Activated CD4-positive, alpha-beta T cell treated with anti-CD3 and anti-CD28 coated beads, Interleukin-2, amount 10 ng/mL, durations not matched to agents 7 days and 5 days (primary cell): Measurements from ENCODE around the gene ZFHX3. TPM values are rescaled to one million over a fixed set of nuclear protein-coding genes. Genes with fewer than 3 reads are reported as not detected.

ENCODE experiments used
- CTCF ChIA-PET: fragments of 350-600 bp; sonication (Branson Sonifier 250); formaldehyde crosslinking; loops from one replicate; lab custom pipeline; 2021; ENCODE audit warnings: antibody characterized with exemption; lab: Charles Lee
- POLR2A ChIA-PET: fragments of 350-600 bp; sonication (Branson Sonifier 250); formaldehyde crosslinking; loops from one replicate; lab custom pipeline; 2021; ENCODE audit warnings: antibody characterized with exemption; lab: Charles Lee
- DNase-seq: peaks from one replicate; pipeline ENCODE4 v3.0.0-alpha.2; 2020
- H3K27ac Mint-ChIP-seq: one replicate; pipeline ENCODE4 v1.8.0; 2021; ENCODE audit warnings: mild to moderate bottlenecking, moderate library complexity, mixed read lengths
- H3K27me3 Mint-ChIP-seq: one replicate; pipeline ENCODE4 v1.8.0; 2021; ENCODE audit warnings: mixed read lengths
- H3K36me3 Mint-ChIP-seq: one replicate; pipeline ENCODE4 v1.8.0; 2021; ENCODE audit warnings: low read depth, mixed read lengths
- H3K4me1 Mint-ChIP-seq: one replicate; pipeline ENCODE4 v1.8.0; 2021; ENCODE audit warnings: mixed read lengths
- H3K4me3 Mint-ChIP-seq: one replicate; pipeline ENCODE4 v1.8.0; 2021; ENCODE audit warnings: mild to moderate bottlenecking, moderate library complexity, mixed read lengths
- H3K9me3 Mint-ChIP-seq: one replicate; pipeline ENCODE4 v1.8.0; 2021; ENCODE audit warnings: mixed read lengths
- total RNA-seq, 2 experiments: library from RNA; stranded (reverse); gene quantifications; one replicate each; pipeline ENCODE4 v1.2.3, GENCODE V29; 2021

ZFHX3 gene
- total RNA-seq, 2 experiments from 2014 or later = 1.5 to 1.6 TPM

GRCh38 chr16:72850021-72850420, 197.9 kb downstream of the ZFHX3 start:
- Mint-ChIP-seq H3K4me1 (peaks cover 20% of the 10 kb centered on the region), H3K4me3 (no peak overlapping the region), H3K27me3 (peaks cover 14% of the 10 kb centered on the region), H3K27ac (no peak overlapping the region), H3K36me3 (no peaks in the 10 kb centered on the region), H3K9me3 (peaks cover 3% of the 10 kb centered on the region)
- CTCF ChIA-PET = interaction anchor here (0.6 to 1.3 kb wide), 3 partner anchors 17 to 246 kb away, joined by 3 to 4 read pairs (median 4); no protein-coding TSS in a partner anchor
- DNase-seq = no peak
- POLR2A ChIA-PET = no interaction called here

GRCh38 chr16:72848759-72849664, 198.9 kb downstream of the ZFHX3 start:
- no peaks in the 10 kb centered on the region for H3K36me3 Mint-ChIP-seq
- peaks cover 14% of the 10 kb centered on the region for H3K27me3 Mint-ChIP-seq
- peaks cover 3% of the 10 kb centered on the region for H3K9me3 Mint-ChIP-seq
- no peak overlapping the region for H3K4me3 Mint-ChIP-seq
- DNase-seq = no peak
- H3K4me1 Mint-ChIP-seq = peaks cover 27% of the 10 kb centered on the region
- H3K27ac Mint-ChIP-seq = peak overlapping the region; percentile 68
- ChIA-PET POLR2A (no interaction called here), CTCF (interaction anchor here (0.5 to 1.3 kb wide), 2 partner anchors 16 to 1443 kb away, joined by 4 to 5 read pairs; no protein-coding TSS in a partner anchor)

GRCh38 chr16:72848028-72848400, 199.9 kb downstream of the ZFHX3 start:
- POLR2A ChIA-PET = no interaction called here
- DNase-seq = no peak
- Mint-ChIP-seq H3K4me3 (no peak overlapping the region), H3K27ac (no peak overlapping the region), H3K4me1 (peaks cover 25% of the 10 kb centered on the region), H3K36me3 (no peaks in the 10 kb centered on the region), H3K9me3 (peaks cover 3% of the 10 kb centered on the region), H3K27me3 (peaks cover 9% of the 10 kb centered on the region)
- CTCF ChIA-PET = interaction anchor here (1.0 kb wide), 1 partner anchor 13 kb away, joined by 3 read pairs; no protein-coding TSS in a partner anchor

DNA sequence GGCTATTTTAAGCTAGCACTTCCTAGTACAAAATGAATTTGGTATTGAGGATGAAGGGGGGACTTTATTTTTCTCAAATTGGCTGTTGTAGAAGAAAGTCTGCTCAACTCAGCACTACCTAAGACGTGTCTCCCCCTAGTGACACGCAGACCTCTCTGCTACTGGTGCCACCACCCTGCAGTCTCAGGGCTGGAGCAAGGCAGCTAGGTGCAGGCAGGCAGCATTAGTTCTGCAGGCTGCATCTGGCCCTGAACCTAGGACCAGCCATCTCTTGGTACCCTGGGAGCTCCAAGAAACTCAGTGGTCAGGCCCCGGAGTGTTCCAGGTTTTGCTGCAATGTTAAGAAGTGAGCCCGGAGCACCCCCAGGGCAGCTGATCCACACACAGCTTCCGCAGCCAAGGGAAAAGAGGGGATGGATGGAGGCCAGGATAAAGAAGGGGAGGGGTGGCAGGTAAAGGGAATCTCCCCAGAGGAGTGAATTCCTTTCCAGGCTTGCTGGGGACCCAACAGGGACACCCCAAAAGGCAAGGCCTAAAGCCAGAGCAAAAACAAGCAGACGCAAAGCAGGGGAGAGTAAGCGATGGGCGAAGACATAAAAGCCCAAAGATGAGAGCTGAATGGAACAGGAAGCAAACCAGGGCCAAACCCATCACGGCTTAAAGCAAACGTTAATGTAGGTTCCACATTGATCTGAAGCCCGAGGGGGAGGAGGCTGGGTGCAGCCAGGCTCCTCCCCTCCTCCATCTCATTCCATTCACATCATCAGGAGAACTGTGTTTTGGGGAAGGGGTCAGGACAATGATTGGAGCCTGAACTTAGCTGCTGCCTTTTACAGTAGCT, 200.5 kb downstream of the ZFHX3 start:
- peaks cover 25% of the 10 kb centered on the region for H3K4me1 Mint-ChIP-seq
- H3K9me3 Mint-ChIP-seq = no peaks in the 10 kb centered on the region
- POLR2A ChIA-PET = no interaction called here
- no peak overlapping the region for H3K4me3 Mint-ChIP-seq
- H3K27me3 Mint-ChIP-seq = peaks cover 8% of the 10 kb centered on the region
- CTCF ChIA-PET = interaction anchor here (0.5 to 1.0 kb wide), 2 partner anchors 12 to 158 kb away, joined by 3 to 4 read pairs; no protein-coding TSS in a partner anchor
- H3K36me3 Mint-ChIP-seq = no peaks in the 10 kb centered on the region
- peak overlapping the region; percentile 46 for H3K27ac Mint-ChIP-seq
- DNase-seq = peak; percentile 44

DNA sequence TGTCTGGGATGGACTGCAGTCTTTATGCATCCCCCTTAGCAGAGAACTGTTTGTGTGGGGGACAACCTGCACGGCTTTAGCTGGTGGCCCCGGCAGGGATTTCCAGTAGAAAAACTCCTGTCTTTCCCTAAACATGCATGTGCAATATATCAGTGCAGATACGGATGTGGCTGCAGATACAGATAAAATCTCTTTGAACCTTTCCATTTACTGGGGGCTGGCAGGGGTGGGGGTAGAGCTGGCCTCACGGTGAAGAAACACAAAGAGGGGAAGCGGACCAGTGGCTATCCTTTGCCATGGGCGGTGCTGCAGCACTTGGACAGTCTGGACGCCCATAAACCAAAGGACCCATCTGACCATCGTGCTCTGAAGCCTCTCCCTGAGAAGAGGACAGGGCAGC, 201.3 kb downstream of the ZFHX3 start:
- H3K4me1 Mint-ChIP-seq = peaks cover 25% of the 10 kb centered on the region
- no peaks in the 10 kb centered on the region for H3K36me3 Mint-ChIP-seq
- CTCF ChIA-PET = no interaction called here

GRCh38 chr16:72845322-72846020, 202.5 kb downstream of the ZFHX3 start:
- Mint-ChIP-seq H3K9me3 (no peaks in the 10 kb centered on the region), H3K36me3 (no peaks in the 10 kb centered on the region), H3K4me3 (no peak overlapping the region), H3K27ac (no peak overlapping the region), H3K4me1 (peaks cover 25% of the 10 kb centered on the region), H3K27me3 (peaks cover 8% of the 10 kb centered on the region)
- no peak for DNase-seq
- POLR2A ChIA-PET = no interaction called here
- CTCF ChIA-PET = interaction anchor here (0.5 to 0.6 kb wide), 2 partner anchors 291 to 1450 kb away, joined by 3 read pairs; no protein-coding TSS in a partner anchor

More for the DNA sequence above, 201.3 kb downstream of the ZFHX3 start:
- Mint-ChIP-seq H3K4me3 (no peak overlapping the region), H3K27me3 (peaks cover 7% of the 10 kb centered on the region), H3K27ac (no peak overlapping the region), H3K9me3 (no peaks in the 10 kb centered on the region)
- no peak for DNase-seq
- POLR2A ChIA-PET = no interaction called here

- H3K9me3 Mint-ChIP-seq = no peaks in the 10 kb centered on the region
- CTCF ChIA-PET = interaction anchor here (2.6 kb wide), 1 partner anchor 12 kb away, joined by 10 read pairs; no protein-coding TSS in a partner anchor
- H3K4me1 Mint-ChIP-seq = peaks cover 25% of the 10 kb centered on the region
- POLR2A ChIA-PET = no interaction called here
- no peak for DNase-seq
- no peaks in the 10 kb centered on the region for H3K36me3 Mint-ChIP-seq
- H3K27ac Mint-ChIP-seq = peak overlapping the region; percentile 54
- H3K27me3 Mint-ChIP-seq = peaks cover 10% of the 10 kb centered on the region
- H3K4me3 Mint-ChIP-seq = no peak overlapping the region
These were observed 203.6 kb downstream of the ZFHX3 start for GRCh38 chr16:72844225-72844920.

- no peak for DNase-seq
- peaks cover 25% of the 10 kb centered on the region for H3K4me1 Mint-ChIP-seq
- H3K9me3 Mint-ChIP-seq = no peaks in the 10 kb centered on the region
- no peak overlapping the region for H3K4me3 Mint-ChIP-seq
- peak overlapping the region; percentile 2 for H3K27ac Mint-ChIP-seq
- ChIA-PET POLR2A (no interaction called here), CTCF (no interaction called here)
- H3K36me3 Mint-ChIP-seq = no peaks in the 10 kb centered on the region
- peaks cover 10% of the 10 kb centered on the region for H3K27me3 Mint-ChIP-seq
These were observed 206.4 kb downstream of the ZFHX3 start for GRCh38 chr16:72841506-72841905.

GRCh38 chr16:72840631-72841381, 207.1 kb downstream of the ZFHX3 start:
- DNase-seq = no peak
- ChIA-PET CTCF (interaction anchor here (0.6 kb wide), 1 partner anchor 1225 kb away, joined by 3 read pairs; no protein-coding TSS in a partner anchor), POLR2A (no interaction called here)
- no peaks in the 10 kb centered on the region for H3K9me3 Mint-ChIP-seq
- H3K27me3 Mint-ChIP-seq = peaks cover 10% of the 10 kb centered on the region
- no peak overlapping the region for H3K27ac Mint-ChIP-seq
- H3K4me3 Mint-ChIP-seq = no peak overlapping the region
- H3K4me1 Mint-ChIP-seq = peaks cover 24% of the 10 kb centered on the region
- no peaks in the 10 kb centered on the region for H3K36me3 Mint-ChIP-seq

DNA sequence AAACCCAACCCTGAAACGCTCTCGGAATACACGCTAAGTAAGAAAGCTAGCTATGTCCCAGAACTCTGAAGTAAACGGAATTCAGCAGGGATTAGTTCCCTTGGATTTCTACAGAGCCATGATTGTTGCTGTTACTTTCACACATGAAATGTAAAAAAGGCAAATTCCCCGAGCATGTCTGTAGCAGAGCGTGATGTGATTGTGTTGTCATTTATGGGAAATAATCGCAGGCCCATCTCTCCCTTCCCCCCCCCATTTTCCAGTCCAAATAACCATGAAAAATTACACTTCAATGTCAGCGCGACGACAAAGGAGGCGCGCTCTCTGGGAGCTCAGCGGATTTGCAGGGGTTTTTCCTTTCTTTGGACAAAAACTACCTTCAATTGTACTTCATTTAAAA, 209.0 kb downstream of the ZFHX3 start:
- Mint-ChIP-seq H3K27ac (no peak overlapping the region), H3K4me1 (peaks cover 7% of the 10 kb centered on the region), H3K36me3 (no peaks in the 10 kb centered on the region), H3K9me3 (no peaks in the 10 kb centered on the region), H3K4me3 (no peak overlapping the region), H3K27me3 (peaks cover 10% of the 10 kb centered on the region)
- ChIA-PET CTCF (no interaction called here), POLR2A (no interaction called here)
- DNase-seq = no peak

DNA sequence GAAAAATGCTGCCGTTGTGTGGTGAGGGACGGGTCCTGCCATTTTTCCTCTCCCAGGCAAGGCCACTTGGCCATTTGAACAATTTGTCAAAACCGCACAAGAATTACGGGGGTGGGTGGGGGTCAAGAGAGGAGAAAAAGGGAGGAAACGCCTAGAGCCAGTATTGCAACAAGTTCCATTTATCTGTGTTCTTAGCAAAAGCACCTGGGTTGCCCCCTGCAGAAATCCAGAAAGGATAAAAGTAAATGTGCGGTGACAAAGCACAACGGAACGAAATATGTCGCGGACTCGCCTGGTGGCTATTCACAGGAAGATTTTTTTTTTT, 209.4 kb downstream of the ZFHX3 start:
- H3K4me3 Mint-ChIP-seq = no peak overlapping the region
- no peak for DNase-seq
- H3K9me3 Mint-ChIP-seq = no peaks in the 10 kb centered on the region
- POLR2A ChIA-PET = no interaction called here
- H3K27me3 Mint-ChIP-seq = peaks cover 10% of the 10 kb centered on the region
- no peak overlapping the region for H3K27ac Mint-ChIP-seq
- no peaks in the 10 kb centered on the region for H3K36me3 Mint-ChIP-seq
- CTCF ChIA-PET = no interaction called here
- H3K4me1 Mint-ChIP-seq = peaks cover 3% of the 10 kb centered on the region
